Activated effector memory CD4-positive, alpha-beta T cell treated with Interleukin-2 at 50 U/mL for 16 hours (primary cell): ENCODE data around the gene ZDHHC14.
"Not testable (repeated sequence)": the region's sequence is repeated elsewhere in the genome, so short reads cannot be mapped to it uniquely, and the experiment has no call there.

Source experiments
- DNase-seq: peaks from one replicate; pipeline ENCODE4 v3.0.0-alpha.2; 2020

ZDHHC14 gene

GRCh38 chr6:157381631-157382621 is 936 bp downstream of the ZDHHC14 start:
- peak; percentile 39 for DNase-seq

GRCh38 chr6:157382821-157383220 is 1.8 kb downstream of the ZDHHC14 start:
- DNase-seq, result no peak

GRCh38 chr6:157383471-157383870 is 2.5 kb downstream of the ZDHHC14 start:
- no peak for DNase-seq

- DNase-seq, result not testable (repeated sequence)
These were observed 4.0 kb downstream of the ZDHHC14 start for GRCh38 chr6:157384962-157385361.

- DNase-seq, result no peak
These were observed 4.5 kb downstream of the ZDHHC14 start for GRCh38 chr6:157385482-157385881.

- DNase-seq, result no peak
These were observed 5.0 kb downstream of the ZDHHC14 start for GRCh38 chr6:157386023-157386422.

GRCh38 chr6:157386454-157386853 is 5.5 kb downstream of the ZDHHC14 start:
- DNase-seq, result no peak

- no peak for DNase-seq
These were observed 7.9 kb downstream of the ZDHHC14 start for GRCh38 chr6:157388924-157389323.

- DNase-seq, result no peak
These were observed 9.5 kb downstream of the ZDHHC14 start for GRCh38 chr6:157390273-157391060.

GRCh38 chr6:157392927-157393668 is 12.1 kb downstream of the ZDHHC14 start:
- no peak for DNase-seq

- no peak for DNase-seq
These were observed 12.8 kb downstream of the ZDHHC14 start for GRCh38 chr6:157393669-157394327.

- DNase-seq, result not testable (repeated sequence)
These were observed 14.2 kb downstream of the ZDHHC14 start for GRCh38 chr6:157395199-157395598.

GRCh38 chr6:157396026-157396425 is 15.0 kb downstream of the ZDHHC14 start:
- DNase-seq, result no peak

- no peak for DNase-seq
These were observed 16.7 kb downstream of the ZDHHC14 start for GRCh38 chr6:157397660-157398059.

- DNase-seq, result no peak
These were observed 17.2 kb downstream of the ZDHHC14 start for GRCh38 chr6:157398151-157398550.

GRCh38 chr6:157400676-157401075 is 19.7 kb downstream of the ZDHHC14 start:
- DNase-seq, result no peak

GRCh38 chr6:157401734-157402338 is 20.8 kb downstream of the ZDHHC14 start:
- DNase-seq, result no peak

GRCh38 chr6:157402996-157403685 is 22.2 kb downstream of the ZDHHC14 start:
- DNase-seq, result no peak

GRCh38 chr6:157403686-157404051 is 22.7 kb downstream of the ZDHHC14 start:
- no peak for DNase-seq

GRCh38 chr6:157405986-157406385 is 25.0 kb downstream of the ZDHHC14 start:
- DNase-seq, result no peak

GRCh38 chr6:157406661-157407060 is 25.7 kb downstream of the ZDHHC14 start:
- DNase-seq, result no peak
